MM.1S (cell line): Measurements from ENCODE around the gene AQR.

Experiments
- EZH2 ChIP-seq: fragments of 300-600 bp; sonication (generic); optimal IDR thresholded peaks from 2 replicates; pipeline ENCODE3; 2017; ENCODE audit warnings: low read depth, mild to moderate bottlenecking, antibody characterized with exemption, low read length, mixed read lengths
- EZH2phosphoT487 ChIP-seq: fragments of 300-600 bp; sonication (generic); IDR thresholded peaks from 2 replicates; pipeline ENCODE4 v1.6.1; 2018; ENCODE audit warnings: antibody characterized with exemption, low read length
- TF ChIP-seq, protein P1 (sequence below): fragments of 300-600 bp; sonication (generic); IDR thresholded peaks from 2 replicates; pipeline ENCODE4 v1.5.1; 2016; ENCODE audit warnings: antibody characterized with exemption, low read length, mixed read lengths

DNA sequence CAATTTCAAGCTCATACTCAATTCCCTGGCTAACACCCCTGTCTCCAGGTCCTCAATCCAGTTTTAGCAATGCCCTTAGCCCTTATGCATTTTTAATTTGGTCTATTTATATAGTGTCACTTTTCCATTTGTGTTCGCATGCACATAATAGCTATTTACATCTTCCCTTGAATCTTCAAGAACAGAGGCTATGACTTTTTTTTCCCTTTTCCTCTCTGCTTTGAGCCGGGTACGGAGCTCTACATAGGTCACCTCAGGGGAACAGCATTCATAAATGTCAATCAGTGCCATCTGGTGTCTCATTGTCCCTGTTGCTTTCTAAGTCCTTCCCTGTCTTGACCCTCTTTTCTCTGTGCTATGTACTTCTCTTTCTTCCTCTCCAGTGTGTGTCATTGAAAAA lies 147.7 kb downstream of the AQR start:
- TF ChIP-seq, protein P1, sequence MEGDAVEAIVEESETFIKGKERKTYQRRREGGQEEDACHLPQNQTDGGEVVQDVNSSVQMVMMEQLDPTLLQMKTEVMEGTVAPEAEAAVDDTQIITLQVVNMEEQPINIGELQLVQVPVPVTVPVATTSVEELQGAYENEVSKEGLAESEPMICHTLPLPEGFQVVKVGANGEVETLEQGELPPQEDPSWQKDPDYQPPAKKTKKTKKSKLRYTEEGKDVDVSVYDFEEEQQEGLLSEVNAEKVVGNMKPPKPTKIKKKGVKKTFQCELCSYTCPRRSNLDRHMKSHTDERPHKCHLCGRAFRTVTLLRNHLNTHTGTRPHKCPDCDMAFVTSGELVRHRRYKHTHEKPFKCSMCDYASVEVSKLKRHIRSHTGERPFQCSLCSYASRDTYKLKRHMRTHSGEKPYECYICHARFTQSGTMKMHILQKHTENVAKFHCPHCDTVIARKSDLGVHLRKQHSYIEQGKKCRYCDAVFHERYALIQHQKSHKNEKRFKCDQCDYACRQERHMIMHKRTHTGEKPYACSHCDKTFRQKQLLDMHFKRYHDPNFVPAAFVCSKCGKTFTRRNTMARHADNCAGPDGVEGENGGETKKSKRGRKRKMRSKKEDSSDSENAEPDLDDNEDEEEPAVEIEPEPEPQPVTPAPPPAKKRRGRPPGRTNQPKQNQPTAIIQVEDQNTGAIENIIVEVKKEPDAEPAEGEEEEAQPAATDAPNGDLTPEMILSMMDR, result no peak
- TF ChIP-seq EZH2phosphoT487, result no peak
- no peak for TF ChIP-seq EZH2
